HUES48 (cell line): ENCODE results near the gene GADD45GIP1.
A peak's percentile ranks its signal among the peaks of the same experiment; 100 is the strongest.

Experiments used
- H3K27ac ChIP-seq: one replicate; pipeline ENCODE4 v1.7.0; 2013; ENCODE audit warnings: low read depth, low read length, inconsistent platforms
- H3K27me3 ChIP-seq: 2 replicates; pipeline ENCODE4 v1.6.1; 2013; ENCODE audit warnings: mild to moderate bottlenecking, low read length; ENCODE audit not compliant: control insufficient read depth, insufficient read depth
- H3K36me3 ChIP-seq: 2 replicates; pipeline ENCODE4 v1.6.1; 2013; ENCODE audit warnings: low read length; ENCODE audit not compliant: control insufficient read depth, insufficient read depth
- H3K4me1 ChIP-seq: 2 replicates; pipeline ENCODE4 v1.6.1; 2013; ENCODE audit warnings: mild to moderate bottlenecking, low read length; ENCODE audit not compliant: control insufficient read depth, insufficient read depth
- H3K4me3 ChIP-seq: 2 replicates; pipeline ENCODE4 v1.5.1; 2013; ENCODE audit warnings: mild to moderate bottlenecking, low read depth, low read length
- H3K9ac ChIP-seq: 2 replicates; pipeline ENCODE4 v1.6.1; 2013; ENCODE audit warnings: mild to moderate bottlenecking, low read depth, low read length, moderate library complexity
- H3K9me3 ChIP-seq: 2 replicates; pipeline ENCODE4 v1.6.1; 2013; ENCODE audit warnings: low read length; ENCODE audit not compliant: control insufficient read depth, insufficient read depth

Gene GADD45GIP1

DNA sequence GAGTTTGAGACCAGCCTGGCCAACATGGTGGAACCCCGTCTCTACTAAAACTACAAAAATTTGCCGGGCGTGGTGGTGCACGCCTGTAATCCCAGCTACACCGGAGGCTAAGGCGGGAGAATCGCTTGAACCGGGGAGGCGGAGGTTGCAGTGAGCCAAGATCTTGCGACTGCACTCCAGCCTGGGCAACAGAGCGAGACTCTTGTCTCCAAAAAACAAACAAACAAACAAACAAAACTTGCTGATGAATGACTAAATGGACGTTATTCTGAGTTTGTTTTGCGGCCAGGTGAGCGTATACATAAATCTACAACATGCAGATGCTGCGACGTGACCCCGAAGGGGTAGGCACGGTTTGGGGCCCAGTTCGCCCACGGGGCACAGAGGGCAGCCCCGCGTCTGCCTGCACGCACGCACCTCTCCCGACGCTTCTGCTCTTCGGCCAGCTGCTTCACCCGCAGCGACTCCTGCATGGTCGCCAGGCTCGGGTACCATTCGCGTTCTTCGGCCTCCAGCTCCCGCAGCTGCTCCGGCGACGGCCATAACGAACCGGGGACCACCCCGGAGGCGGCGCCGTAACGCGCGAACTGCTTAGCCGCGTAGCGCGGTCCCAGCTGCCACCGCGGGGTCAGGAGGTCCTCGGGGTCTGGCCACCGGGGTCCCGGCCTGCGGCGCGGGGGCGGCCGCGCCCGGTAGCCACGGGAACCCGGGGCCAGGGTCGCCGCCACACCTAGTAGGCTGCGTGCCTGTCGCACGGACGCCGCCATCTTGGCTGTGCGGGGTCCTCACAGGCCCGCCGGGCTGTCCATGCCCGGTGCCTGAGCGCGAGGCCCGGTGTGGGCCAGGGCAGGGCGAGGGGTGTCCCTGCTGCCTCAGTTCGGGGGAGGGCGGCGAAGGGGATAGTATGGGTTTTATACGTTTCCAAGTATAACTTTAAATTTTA lies at the start of gene GADD45GIP1:
TSS of gene GADD45GIP1 (minus strand) at position 778 of the 943 bp plus-strand sequence. CDS start at position 767, 11 bp downstream.
- Histone ChIP-seq H3K27ac (peak within 1 kb of the TSS; percentile 91), H3K9ac (peak within 1 kb of the TSS; percentile 90), H3K36me3 (peaks cover 34% of the 10 kb centered on the region), H3K27me3 (no peaks in the 10 kb centered on the region), H3K4me3 (peak within 1 kb of the TSS; percentile 98), H3K9me3 (no peaks in the 10 kb centered on the region), H3K4me1 (peaks cover 15% of the 10 kb centered on the region)

GRCh38 chr19:13005861-13006370 lies 48.9 kb upstream of the GADD45GIP1 start:
- no peak overlapping the region for H3K27ac ChIP-seq
- peaks cover 9% of the 10 kb centered on the region for H3K4me1 ChIP-seq
- peaks cover 92% of the 10 kb centered on the region for H3K27me3 ChIP-seq
- H3K36me3 ChIP-seq, result no peaks in the 10 kb centered on the region
- no peaks in the 10 kb centered on the region for H3K9me3 ChIP-seq
- H3K9ac ChIP-seq, result no peak overlapping the region
- no peak overlapping the region for H3K4me3 ChIP-seq

DNA sequence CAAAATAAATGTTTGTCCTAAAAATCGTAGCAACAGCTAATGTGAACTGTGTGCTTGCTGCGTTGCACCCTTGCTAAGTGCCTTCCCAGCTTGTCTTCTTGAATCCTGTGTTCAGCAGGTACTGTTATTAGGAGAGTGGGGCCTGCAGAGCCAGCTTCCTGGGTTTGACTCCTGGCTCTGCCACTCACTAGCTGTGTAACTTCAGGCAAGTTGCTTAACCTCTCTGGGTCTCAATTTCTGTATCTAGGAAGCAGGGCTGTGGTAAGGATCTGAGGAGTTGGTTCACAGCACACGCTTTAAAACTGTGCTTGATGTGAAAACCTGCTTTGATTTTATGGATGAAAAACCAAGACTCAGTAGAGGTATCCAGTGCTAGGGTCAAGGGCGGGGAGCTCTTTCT lies 48.2 kb upstream of the GADD45GIP1 start:
- Histone ChIP-seq H3K4me3 (no peak overlapping the region), H3K9me3 (no peaks in the 10 kb centered on the region), H3K27ac (no peak overlapping the region), H3K9ac (no peak overlapping the region), H3K4me1 (peaks cover 5% of the 10 kb centered on the region), H3K27me3 (peaks cover 90% of the 10 kb centered on the region), H3K36me3 (no peaks in the 10 kb centered on the region)

- H3K4me1 ChIP-seq, result no peaks in the 10 kb centered on the region
- H3K36me3 ChIP-seq, result no peaks in the 10 kb centered on the region
- no peak overlapping the region for H3K27ac ChIP-seq
- H3K9ac ChIP-seq, result no peak overlapping the region
- no peaks in the 10 kb centered on the region for H3K9me3 ChIP-seq
- H3K4me3 ChIP-seq, result no peak overlapping the region
- peaks cover 90% of the 10 kb centered on the region for H3K27me3 ChIP-seq
These were observed 47.2 kb upstream of the GADD45GIP1 start for GRCh38 chr19:13004273-13004672.

GRCh38 chr19:13003081-13003480 lies 46.1 kb upstream of the GADD45GIP1 start:
- H3K4me3 ChIP-seq, result no peak overlapping the region
- no peaks in the 10 kb centered on the region for H3K9me3 ChIP-seq
- no peak overlapping the region for H3K27ac ChIP-seq
- no peaks in the 10 kb centered on the region for H3K36me3 ChIP-seq
- no peak overlapping the region for H3K9ac ChIP-seq
- no peaks in the 10 kb centered on the region for H3K4me1 ChIP-seq
- peaks cover 89% of the 10 kb centered on the region for H3K27me3 ChIP-seq

DNA sequence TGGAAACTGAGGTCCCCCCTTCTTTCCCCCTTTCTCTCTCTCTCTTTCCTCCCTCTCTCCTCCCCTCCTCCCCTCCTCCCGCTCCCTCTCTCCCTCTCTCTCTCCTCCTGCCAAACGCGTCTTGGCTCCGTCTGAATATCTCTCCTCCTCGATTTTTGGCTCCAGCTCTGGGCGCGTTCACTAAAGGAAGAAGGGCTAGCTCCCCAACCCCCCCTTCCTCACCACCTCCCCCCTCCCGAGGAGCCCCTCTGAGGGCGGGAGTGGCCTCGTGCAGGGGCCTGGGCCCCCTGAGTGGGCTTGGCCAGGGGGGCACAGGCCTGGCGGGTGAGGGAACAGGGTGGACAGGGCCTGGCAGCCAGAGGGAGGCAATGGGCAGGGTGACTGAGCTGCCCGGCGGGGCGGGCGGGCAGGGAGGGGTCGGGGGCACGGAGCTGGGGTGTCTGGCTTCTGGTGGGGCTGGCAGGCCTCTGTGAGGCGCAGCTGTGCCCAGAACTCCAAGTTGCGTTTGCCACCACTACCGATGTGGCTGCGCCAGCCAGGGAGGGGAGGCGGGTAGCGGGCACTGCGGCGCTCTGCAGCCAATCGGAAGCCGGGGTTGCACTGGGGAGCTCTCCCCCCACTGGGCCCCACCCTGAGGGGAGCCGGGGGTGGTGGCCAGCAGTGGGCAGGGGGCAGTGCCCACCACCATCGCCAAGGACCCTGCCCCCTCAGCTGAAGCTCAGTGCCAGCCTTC lies 45.3 kb upstream of the GADD45GIP1 start:
- no peaks in the 10 kb centered on the region for H3K4me1 ChIP-seq
- H3K9ac ChIP-seq, result no peak overlapping the region
- H3K4me3 ChIP-seq, result no peak overlapping the region
- H3K27me3 ChIP-seq, result peaks cover 90% of the 10 kb centered on the region
- no peaks in the 10 kb centered on the region for H3K9me3 ChIP-seq
- H3K27ac ChIP-seq, result no peak overlapping the region
- H3K36me3 ChIP-seq, result no peaks in the 10 kb centered on the region

- H3K4me3 ChIP-seq, result no peak overlapping the region
- no peaks in the 10 kb centered on the region for H3K9me3 ChIP-seq
- no peak overlapping the region for H3K27ac ChIP-seq
- peaks cover 90% of the 10 kb centered on the region for H3K27me3 ChIP-seq
- H3K36me3 ChIP-seq, result no peaks in the 10 kb centered on the region
- H3K9ac ChIP-seq, result no peak overlapping the region
- H3K4me1 ChIP-seq, result no peaks in the 10 kb centered on the region
These were observed 44.6 kb upstream of the GADD45GIP1 start for GRCh38 chr19:13001502-13002165.

- no peaks in the 10 kb centered on the region for H3K9me3 ChIP-seq
- H3K4me3 ChIP-seq, result no peak overlapping the region
- H3K27me3 ChIP-seq, result peaks cover 91% of the 10 kb centered on the region
- no peaks in the 10 kb centered on the region for H3K36me3 ChIP-seq
- no peak overlapping the region for H3K27ac ChIP-seq
- no peak overlapping the region for H3K9ac ChIP-seq
- no peaks in the 10 kb centered on the region; the same call in 1 of the 2 replicates for H3K4me1 ChIP-seq
These were observed 44.1 kb upstream of the GADD45GIP1 start for GRCh38 chr19:13001166-13001501.

DNA sequence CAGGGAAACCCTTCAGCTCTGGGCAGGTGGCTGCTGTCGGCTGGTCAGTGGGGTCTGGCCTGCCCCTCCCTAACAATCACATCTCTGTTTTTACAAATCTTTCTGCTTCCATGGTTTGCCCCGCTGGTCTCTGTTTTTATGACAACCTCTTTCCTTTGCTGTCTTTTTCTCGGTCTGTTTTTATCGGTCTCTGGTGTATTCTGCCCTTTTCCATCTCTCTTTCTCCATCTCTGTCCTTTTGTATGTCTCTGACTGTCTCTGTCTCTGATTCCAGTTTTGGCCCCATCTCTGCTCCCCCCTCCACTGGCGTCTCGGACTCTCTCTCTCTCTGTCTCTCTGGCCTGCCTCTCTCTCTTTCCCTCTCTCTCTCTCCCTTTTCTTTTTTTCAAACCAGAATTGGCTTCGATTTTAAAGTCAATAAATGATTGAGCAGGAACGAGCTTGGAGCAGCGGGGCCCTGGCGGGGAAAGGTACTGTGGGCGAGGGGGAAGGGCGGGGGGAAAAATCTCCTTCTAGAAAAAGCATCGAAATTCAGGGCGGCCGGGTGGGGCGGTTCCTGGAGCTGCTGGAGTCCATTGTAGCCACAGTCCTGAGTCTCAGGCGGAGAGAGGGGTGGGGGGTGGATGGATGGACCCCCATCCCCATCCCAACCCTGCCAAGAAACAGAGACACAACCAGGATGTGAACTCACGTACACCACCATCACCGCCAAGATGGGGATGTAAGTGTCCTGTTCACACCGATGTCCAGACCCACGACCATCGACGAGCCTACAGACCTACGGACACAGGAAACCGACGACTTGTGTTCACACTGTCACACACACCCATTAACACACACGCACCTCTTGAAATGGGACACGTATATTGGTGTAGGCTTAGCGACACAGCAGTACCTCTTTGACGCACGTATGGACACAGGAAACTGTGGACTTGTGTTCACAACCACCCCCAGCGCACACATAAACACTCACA lies 41.2 kb upstream of the GADD45GIP1 start:
- no peaks in the 10 kb centered on the region for H3K36me3 ChIP-seq
- peaks cover 89% of the 10 kb centered on the region for H3K27me3 ChIP-seq
- no peak overlapping the region for H3K4me3 ChIP-seq
- no peak overlapping the region for H3K9ac ChIP-seq
- no peaks in the 10 kb centered on the region for H3K9me3 ChIP-seq
- H3K27ac ChIP-seq, result no peak overlapping the region
- no peaks in the 10 kb centered on the region; the same call in 1 of the 2 replicates for H3K4me1 ChIP-seq
